Transverse colon (tissue), 4 donors: Measurements from ENCODE around the gene PACS2. TPM values are rescaled to one million over a fixed set of nuclear protein-coding genes. Genes with fewer than 3 reads are reported as not detected.

Source experiments
- DNase-seq: peaks from one replicate; pipeline ENCODE4 v3.0.0-alpha.2; 2019
- H3K27ac ChIP-seq, 4 donors: fragments of 200-600 bp; sonication (generic); 2 replicates each; pipeline ENCODE4 v1.5.1; 2016 to 2018; ENCODE audit warnings: inconsistent platforms in 4 of 4
- H3K27me3 ChIP-seq: fragments of 200-600 bp; sonication (generic); 2 replicates; pipeline ENCODE4 v1.5.1; 2017; ENCODE audit warnings: inconsistent platforms
- H3K36me3 ChIP-seq, 4 donors: fragments of 200-600 bp; sonication (generic); 2 replicates each; pipeline ENCODE4 v1.5.1; 2017 to 2019; ENCODE audit warnings: inconsistent platforms in 4 of 4
- H3K4me1 ChIP-seq, 4 donors: fragments of 200-600 bp; sonication (generic); 2 replicates each; pipeline ENCODE4 v1.5.1; 2017 to 2020; ENCODE audit warnings: inconsistent platforms in 4 of 4
- H3K4me3 ChIP-seq, 4 donors: fragments of 200-600 bp; sonication (generic); 1 replicate in 1 of 4; 2 replicates in 3 of 4; pipeline versions ENCODE4 v1.5.1 to v1.6.1; 2017 to 2019; ENCODE audit warnings: inconsistent platforms in 4 of 4
- H3K9me3 ChIP-seq, 2 donors: fragments of 200-600 bp; sonication (generic); 2 replicates each; pipeline ENCODE4 v1.5.1; 2017 to 2019; ENCODE audit warnings: inconsistent platforms in 2 of 2
- CTCF ChIP-seq, 5 experiments: fragments of 200-600 bp in 3 of 5; fragments of 450-650 bp in 2 of 5; sonication (generic) in 3 of 5; IDR thresholded peaks; 1 replicate in 2 of 5; 2 replicates in 3 of 5; pipeline ENCODE4 v1.5.1; 2016 to 2017; ENCODE audit warnings: antibody characterized with exemption in 5 of 5, inconsistent platforms in 3 of 5, mild to moderate bottlenecking in 2 of 5, moderate library complexity in 1 of 5
- EP300 ChIP-seq: sonication (generic); formaldehyde crosslinking; IDR thresholded peaks from one replicate; pipeline ENCODE4 v1.6.1; 2017; ENCODE audit warnings: antibody characterized with exemption, low read depth
- POLR2A ChIP-seq: fragments of 450-650 bp; IDR thresholded peaks from one replicate; pipeline ENCODE4 v1.6.1; 2016; ENCODE audit warnings: antibody characterized with exemption, mild to moderate bottlenecking, moderate library complexity
- POLR2AphosphoS5 ChIP-seq, 3 donors: sonication (generic); formaldehyde crosslinking; IDR thresholded peaks; one replicate each; pipeline ENCODE4 v1.6.1; 2016; ENCODE audit warnings: antibody characterized with exemption in 3 of 3
- WGBS, 2 donors: methylation state at CpG; one replicate each; pipeline ENCODE4 v1.1.5; 2018; ENCODE audit warnings: low coverage in 1 of 2; 5-methylcytosine and 5-hydroxymethylcytosine counted together
- in situ Hi-C, 4 donors: fragments of 200-750 bp; cut with MboI; loops; one replicate each; pipeline versions ENCODE4 v1.15.0 to v1.15.1; 2017; ENCODE audit warnings: low sequenced_read_pairs in 3 of 4, low pct_ligation_motif_present in 1 of 4, low pct_unique_long_range_greater_than_20kb in 1 of 4
- intact Hi-C: fragments of 100-400 bp; cut with DNase I; formaldehyde crosslinking; loops from one replicate; pipeline ENCODE4 v1.15.1; 2023; ENCODE audit warnings: low total_unique reads
- total RNA-seq, 4 donors: library from RNA; depleted of rRNA; stranded (reverse); fragments of >200 nt; gene quantifications; one replicate each; pipeline ENCODE4 v1.1.0, GENCODE V29; 2016

The PACS2 gene
- total RNA-seq, 4 donors from 2014 or later = 63.0 to 249 (median 135) TPM

GRCh38 chr14:105385322-105385637 is 70.7 kb downstream of the PACS2 start:
- no peaks in the 10 kb centered on the region for H3K9me3 ChIP-seq
- 94% methylated on average over 16 of the region's 19 CpGs; no CpG with 5 or more reads in 1 of the 2 donors for WGBS, 2 donors
- H3K36me3 ChIP-seq = peaks cover 0 to 8% (median 0%) of the 10 kb centered on the region in 4 donors
- no peaks in the 10 kb centered on the region for H3K27me3 ChIP-seq
- TF ChIP-seq EP300 = no peak
- TF ChIP-seq POLR2AphosphoS5 (IDR thresholded peaks at IDR 0.05) = no peak
- TF ChIP-seq CTCF (IDR thresholded peaks at IDR 0.05) = no peak
- no peak for TF ChIP-seq POLR2A
- intact Hi-C loops = no loop called here
- no peak overlapping the region for H3K4me3 ChIP-seq
- H3K27ac ChIP-seq = no peak overlapping the region
- DNase-seq = no peak
- no peaks in the 10 kb centered on the region for H3K4me1 ChIP-seq
- in situ Hi-C loops = no loop called here

- H3K4me1 ChIP-seq = no peaks in the 10 kb centered on the region
- TF ChIP-seq POLR2AphosphoS5 (IDR thresholded peaks at IDR 0.05) = no peak
- no peak overlapping the region for H3K4me3 ChIP-seq
- in situ Hi-C loops = no loop called here
- H3K9me3 ChIP-seq = no peaks in the 10 kb centered on the region
- peaks cover 0 to 8% (median 0%) of the 10 kb centered on the region in 4 donors for H3K36me3 ChIP-seq
- no peak overlapping the region for H3K27ac ChIP-seq
- intact Hi-C loops = no loop called here
- no peaks in the 10 kb centered on the region for H3K27me3 ChIP-seq
- 93% methylated on average over 15 of the region's 22 CpGs; no CpG with 5 or more reads in 1 of the 2 donors for WGBS, 2 donors
- DNase-seq = no peak
These were observed 71.3 kb downstream of the PACS2 start for GRCh38 chr14:105385698-105386365.

GRCh38 chr14:105386581-105387529 is 72.3 kb downstream of the PACS2 start:
- peaks cover 0 to 8% (median 0%) of the 10 kb centered on the region in 4 donors for H3K36me3 ChIP-seq
- no peak for DNase-seq

GRCh38 chr14:105387530-105387922 is 73.0 kb downstream of the PACS2 start:
- TF ChIP-seq EP300 (no peak), POLR2AphosphoS5 (IDR thresholded peaks at IDR 0.05) (no peak)
- Histone ChIP-seq H3K27me3 (no peaks in the 10 kb centered on the region), H3K9me3 (no peaks in the 10 kb centered on the region), H3K27ac (no peak overlapping the region), H3K4me3 (no peak overlapping the region), H3K36me3 (peaks cover 0 to 8% (median 0%) of the 10 kb centered on the region in 4 donors), H3K4me1 (no peaks in the 10 kb centered on the region)
- DNase-seq = no peak
- intact Hi-C loops (no loop called here), in situ Hi-C loops (no loop called here)
- WGBS, 2 donors = 89% methylated on average over 10 of the region's 10 CpGs; no CpG with 5 or more reads in 1 of the 2 donors

More at GRCh38 chr14:105386581-105387529, 72.3 kb downstream of the PACS2 start:
- in situ Hi-C loops (no loop called here), intact Hi-C loops (no loop called here)
- 91% methylated on average over 32 of the region's 33 CpGs; no CpG with 5 or more reads in 1 of the 2 donors for WGBS, 2 donors
- Histone ChIP-seq H3K4me1 (no peaks in the 10 kb centered on the region), H3K27me3 (no peaks in the 10 kb centered on the region), H3K4me3 (no peak overlapping the region), H3K27ac (no peak overlapping the region), H3K9me3 (no peaks in the 10 kb centered on the region)
- TF ChIP-seq POLR2A = no peak
- no peak for TF ChIP-seq POLR2AphosphoS5 (IDR thresholded peaks at IDR 0.05)
- TF ChIP-seq EP300 = no peak
- no peak for TF ChIP-seq CTCF (IDR thresholded peaks at IDR 0.05)
